IMR-90 (cell line): ENCODE results near the gene RHOU.

Experiments used
- BHLHE40 ChIP-seq: fragments of 150-350 bp; IDR thresholded peaks from 2 replicates; pipeline ENCODE4 v1.6.1; 2016; ENCODE audit warnings: mild to moderate bottlenecking, low read depth, low read length
- CEBPB ChIP-seq: IDR thresholded peaks from 2 replicates; pipeline ENCODE4 v1.6.1; 2012; ENCODE audit warnings: low read depth, low read length, improper control_type of control experiment
- CHD1 ChIP-seq: IDR thresholded peaks from 2 replicates; pipeline ENCODE4 v1.6.1; 2012; ENCODE audit warnings: low read depth, low read length, improper control_type of control experiment
- MAZ ChIP-seq: IDR thresholded peaks from 2 replicates; pipeline ENCODE4 v1.6.1; 2012; ENCODE audit warnings: low read depth, mild to moderate bottlenecking, low read length, improper control_type of control experiment, moderate library complexity, borderline replicate concordance
- MXI1 ChIP-seq: IDR thresholded peaks from 2 replicates; pipeline ENCODE4 v1.6.1; 2012; ENCODE audit warnings: low read depth, mild to moderate bottlenecking, low read length, moderate library complexity, borderline replicate concordance
- POLR2A ChIP-seq: IDR thresholded peaks from 2 replicates; pipeline ENCODE4 v1.6.1; 2012; ENCODE audit warnings: mild to moderate bottlenecking, low read depth, low read length
- RAD21 ChIP-seq: IDR thresholded peaks from 2 replicates; pipeline ENCODE4 v1.6.1; 2012; ENCODE audit warnings: low read length, improper control_type of control experiment
- TF ChIP-seq, protein P1 (sequence below): conservative IDR thresholded peaks from 2 replicates; pipeline ENCODE4 v1.5.1; 2012; ENCODE audit warnings: mild to moderate bottlenecking, low read depth, low read length, improper control_type of control experiment

DNA sequence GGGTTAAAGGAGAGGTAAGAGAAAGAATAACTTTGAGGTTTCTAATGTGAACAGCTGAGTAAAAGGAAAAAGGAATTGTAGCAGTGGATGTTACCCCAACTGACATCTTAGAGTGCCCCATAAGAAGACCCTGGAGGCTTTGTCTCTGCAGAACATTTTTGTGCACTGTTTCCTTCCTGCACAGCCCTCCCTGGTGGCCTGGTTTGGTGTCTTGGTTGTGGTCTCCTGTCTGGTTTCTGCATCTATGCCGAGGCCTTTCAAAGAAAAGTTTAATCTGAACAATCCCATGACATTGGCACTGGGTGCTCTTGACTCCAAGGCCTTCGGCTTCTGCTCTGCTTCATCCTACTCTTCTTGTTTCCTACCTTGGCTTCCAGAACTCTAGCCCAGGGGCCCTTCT, 57.8 kb downstream of the RHOU start:
- no peak for TF ChIP-seq POLR2A
- no peak for TF ChIP-seq BHLHE40
- TF ChIP-seq MAZ = no peak
- TF ChIP-seq, protein P1, sequence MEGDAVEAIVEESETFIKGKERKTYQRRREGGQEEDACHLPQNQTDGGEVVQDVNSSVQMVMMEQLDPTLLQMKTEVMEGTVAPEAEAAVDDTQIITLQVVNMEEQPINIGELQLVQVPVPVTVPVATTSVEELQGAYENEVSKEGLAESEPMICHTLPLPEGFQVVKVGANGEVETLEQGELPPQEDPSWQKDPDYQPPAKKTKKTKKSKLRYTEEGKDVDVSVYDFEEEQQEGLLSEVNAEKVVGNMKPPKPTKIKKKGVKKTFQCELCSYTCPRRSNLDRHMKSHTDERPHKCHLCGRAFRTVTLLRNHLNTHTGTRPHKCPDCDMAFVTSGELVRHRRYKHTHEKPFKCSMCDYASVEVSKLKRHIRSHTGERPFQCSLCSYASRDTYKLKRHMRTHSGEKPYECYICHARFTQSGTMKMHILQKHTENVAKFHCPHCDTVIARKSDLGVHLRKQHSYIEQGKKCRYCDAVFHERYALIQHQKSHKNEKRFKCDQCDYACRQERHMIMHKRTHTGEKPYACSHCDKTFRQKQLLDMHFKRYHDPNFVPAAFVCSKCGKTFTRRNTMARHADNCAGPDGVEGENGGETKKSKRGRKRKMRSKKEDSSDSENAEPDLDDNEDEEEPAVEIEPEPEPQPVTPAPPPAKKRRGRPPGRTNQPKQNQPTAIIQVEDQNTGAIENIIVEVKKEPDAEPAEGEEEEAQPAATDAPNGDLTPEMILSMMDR = no peak
- TF ChIP-seq CEBPB = no peak
- TF ChIP-seq MXI1 = no peak
- no peak for TF ChIP-seq RAD21
- TF ChIP-seq CHD1 = no peak
